GM06990 (cell line): ENCODE results near the gene EHMT2.

Experiments
- DNase-seq: peaks from one replicate; pipeline ENCODE4 v3.0.0-alpha.2; 2011; ENCODE audit not compliant: insufficient read length; ENCODE audit errors: extremely low read depth
- H3K27me3 ChIP-seq: replicated peaks from 2 replicates; pipeline ENCODE4 v1.6.0; 2011; ENCODE audit warnings: low read length; ENCODE audit not compliant: control insufficient read depth, insufficient read depth
- H3K36me3 ChIP-seq: 2 replicates; pipeline ENCODE4 v1.5.1; 2011; ENCODE audit warnings: low read length; ENCODE audit not compliant: control insufficient read depth, insufficient read depth
- H3K4me3 ChIP-seq: replicated peaks from 2 replicates; pipeline ENCODE4 v1.5.1; 2011; ENCODE audit warnings: low read depth, mild to moderate bottlenecking, control low read depth, low read length
- TF ChIP-seq, protein P1 (sequence below): IDR thresholded peaks from 2 replicates; pipeline ENCODE4 v1.5.1; 2011; ENCODE audit warnings: low read length, control low read depth, mild to moderate bottlenecking, inconsistent platforms; ENCODE audit not compliant: insufficient read depth, poor library complexity, severe bottlenecking

EHMT2 gene

DNA sequence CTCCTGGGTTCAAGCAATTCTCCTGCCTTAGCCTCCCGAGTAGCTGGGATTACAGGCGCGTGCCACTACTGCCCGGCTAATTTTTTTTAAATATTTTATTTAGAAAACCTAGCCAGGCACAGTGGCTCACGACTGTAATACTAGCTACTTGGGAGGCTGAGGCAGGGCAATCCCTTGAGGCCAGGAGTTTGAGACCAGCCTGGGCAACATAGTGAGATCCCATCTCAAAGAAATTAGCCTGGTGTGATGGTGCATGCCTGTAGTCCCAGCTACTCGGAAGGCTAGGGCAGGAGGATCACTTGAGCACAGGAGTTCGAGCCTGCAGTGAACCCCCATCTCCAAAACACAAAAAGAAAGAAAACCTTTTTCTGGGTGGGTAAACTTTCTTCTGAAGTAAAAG is 21.1 kb downstream of the EHMT2 start:
- DNase-seq = no peak
- TF ChIP-seq, protein P1, sequence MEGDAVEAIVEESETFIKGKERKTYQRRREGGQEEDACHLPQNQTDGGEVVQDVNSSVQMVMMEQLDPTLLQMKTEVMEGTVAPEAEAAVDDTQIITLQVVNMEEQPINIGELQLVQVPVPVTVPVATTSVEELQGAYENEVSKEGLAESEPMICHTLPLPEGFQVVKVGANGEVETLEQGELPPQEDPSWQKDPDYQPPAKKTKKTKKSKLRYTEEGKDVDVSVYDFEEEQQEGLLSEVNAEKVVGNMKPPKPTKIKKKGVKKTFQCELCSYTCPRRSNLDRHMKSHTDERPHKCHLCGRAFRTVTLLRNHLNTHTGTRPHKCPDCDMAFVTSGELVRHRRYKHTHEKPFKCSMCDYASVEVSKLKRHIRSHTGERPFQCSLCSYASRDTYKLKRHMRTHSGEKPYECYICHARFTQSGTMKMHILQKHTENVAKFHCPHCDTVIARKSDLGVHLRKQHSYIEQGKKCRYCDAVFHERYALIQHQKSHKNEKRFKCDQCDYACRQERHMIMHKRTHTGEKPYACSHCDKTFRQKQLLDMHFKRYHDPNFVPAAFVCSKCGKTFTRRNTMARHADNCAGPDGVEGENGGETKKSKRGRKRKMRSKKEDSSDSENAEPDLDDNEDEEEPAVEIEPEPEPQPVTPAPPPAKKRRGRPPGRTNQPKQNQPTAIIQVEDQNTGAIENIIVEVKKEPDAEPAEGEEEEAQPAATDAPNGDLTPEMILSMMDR = no peak
- no peak overlapping the region for H3K4me3 ChIP-seq
- peaks cover 10% of the 10 kb centered on the region for H3K36me3 ChIP-seq
- no peaks in the 10 kb centered on the region for H3K27me3 ChIP-seq

DNA sequence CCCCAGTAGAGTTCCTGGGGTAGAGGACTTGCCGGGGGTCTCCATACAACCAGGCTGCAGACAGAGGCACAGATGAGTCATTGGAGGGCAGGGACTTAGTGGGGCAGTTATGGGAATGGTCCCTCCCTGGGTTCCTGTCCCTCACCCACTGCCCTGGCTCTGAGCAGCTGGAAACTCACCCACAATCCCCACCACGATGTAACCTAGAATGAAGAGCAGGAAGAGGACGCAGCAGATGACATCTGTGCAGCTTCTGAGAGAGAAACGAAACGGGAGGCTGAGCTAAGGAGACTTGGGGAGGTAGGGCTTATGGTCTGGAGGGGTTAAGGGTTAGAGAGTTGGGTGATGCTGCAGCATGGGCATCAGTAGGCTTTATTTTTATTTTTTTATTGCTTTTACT is 21.6 kb downstream of the EHMT2 start:
- Histone ChIP-seq H3K36me3 (peaks cover 7% of the 10 kb centered on the region), H3K27me3 (no peaks in the 10 kb centered on the region), H3K4me3 (no peak overlapping the region)
- TF ChIP-seq, protein P1 = no peak
- DNase-seq = no peak

DNA sequence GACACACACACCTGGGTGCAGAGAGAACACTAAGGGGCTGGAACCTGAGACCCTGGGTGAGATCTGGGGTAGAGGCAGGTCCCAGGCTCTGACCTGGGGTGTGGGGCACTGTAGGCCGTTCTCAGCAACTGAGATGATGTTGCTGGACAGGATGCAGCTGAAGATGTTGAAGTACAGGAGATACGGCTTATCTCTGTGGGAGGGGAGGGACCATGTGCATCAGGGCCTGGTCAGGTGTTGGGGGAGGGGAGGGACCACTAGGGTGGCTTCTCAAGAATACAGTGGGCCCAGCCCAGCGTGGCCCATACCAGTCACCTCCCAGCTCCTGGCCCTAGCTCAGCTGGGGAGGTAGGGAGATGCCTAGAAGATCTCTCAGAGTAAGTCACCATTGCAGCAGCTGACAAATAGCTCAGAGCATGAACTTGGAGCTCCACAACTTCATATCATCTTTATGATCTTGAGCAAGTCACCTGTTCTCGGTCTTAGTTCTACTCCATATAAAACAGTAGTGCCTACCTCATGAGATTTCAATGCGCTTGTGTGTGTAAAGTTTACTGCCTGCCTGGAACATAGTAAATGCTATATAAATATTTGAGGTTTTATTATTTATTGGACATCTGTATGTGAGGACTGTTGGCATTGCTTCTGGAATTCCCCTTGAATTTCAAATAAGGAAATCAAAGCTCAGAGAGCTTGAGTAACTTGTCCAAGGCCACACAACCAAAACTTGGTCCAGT is 22.5 kb downstream of the EHMT2 start:
- TF ChIP-seq, protein P1 = no peak
- peaks cover 3% of the 10 kb centered on the region for H3K36me3 ChIP-seq
- DNase-seq = no peak
- no peaks in the 10 kb centered on the region; the same call in 1 of the 2 replicates for H3K27me3 ChIP-seq
- H3K4me3 ChIP-seq = no peak overlapping the region

DNA sequence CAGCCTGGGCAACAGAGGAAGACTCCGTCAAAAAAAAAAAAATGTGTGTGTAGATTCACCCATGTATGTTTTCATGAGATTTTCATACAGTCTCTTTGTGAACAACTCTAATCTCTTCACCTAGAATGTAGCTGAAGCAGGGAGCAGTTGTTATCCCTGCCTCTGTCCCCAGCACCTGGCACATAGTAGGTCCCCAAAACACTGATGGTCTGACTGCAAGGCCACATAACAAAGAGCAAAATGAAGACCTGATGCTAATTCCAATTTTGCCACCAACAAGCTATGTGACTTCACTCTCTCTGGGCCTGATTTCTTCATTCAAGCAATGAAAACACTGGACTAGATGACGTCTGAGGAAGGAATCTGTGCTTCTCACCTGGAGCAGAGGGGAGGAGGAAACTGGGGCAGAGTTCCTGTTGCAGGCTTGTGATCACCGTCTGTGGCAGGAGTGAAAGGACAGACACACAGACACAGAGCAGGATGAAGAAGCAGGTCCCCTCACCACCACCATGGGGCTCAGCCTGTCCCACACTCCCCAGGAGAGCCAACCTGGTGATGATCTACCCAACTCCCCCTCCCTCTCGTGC is 23.3 kb downstream of the EHMT2 start:
- Histone ChIP-seq H3K36me3 (no peaks in the 10 kb centered on the region), H3K4me3 (no peak overlapping the region), H3K27me3 (no peaks in the 10 kb centered on the region; the same call in 1 of the 2 replicates)
- no peak for DNase-seq
- TF ChIP-seq, protein P1 = no peak

DNA sequence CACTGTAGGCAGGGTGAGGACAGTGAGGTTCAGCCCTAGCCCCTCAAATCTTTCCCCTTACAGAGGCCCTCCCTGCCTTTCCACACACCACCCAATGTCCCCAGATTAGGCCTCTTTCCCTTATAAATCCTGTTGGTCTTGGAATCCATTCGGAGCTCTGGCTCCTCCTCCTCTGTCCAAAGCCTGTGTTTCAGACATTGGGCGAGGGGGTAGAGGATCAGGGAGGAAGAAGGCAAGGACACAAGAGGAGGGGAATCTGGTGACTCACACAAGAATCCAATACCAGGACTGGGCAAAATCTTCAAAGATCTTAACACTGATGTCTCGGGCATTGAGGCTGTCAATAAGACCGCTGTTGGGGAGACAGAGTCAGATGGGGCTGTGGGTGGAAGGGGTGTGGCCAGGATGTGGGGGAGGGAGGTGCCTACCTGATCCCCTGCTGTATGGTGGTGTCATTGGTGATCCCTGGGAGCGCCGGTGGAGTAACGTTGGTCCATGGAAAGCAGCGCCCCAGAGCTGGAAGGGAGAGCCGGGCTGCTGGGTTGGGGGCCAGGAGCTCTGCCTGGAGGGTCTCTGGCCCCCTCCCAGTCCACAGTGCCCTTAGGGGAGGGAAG is 26.3 kb downstream of the EHMT2 start:
- H3K4me3 ChIP-seq = no peak overlapping the region
- H3K36me3 ChIP-seq = no peaks in the 10 kb centered on the region
- no peaks in the 10 kb centered on the region; the same call in 1 of the 2 replicates for H3K27me3 ChIP-seq
- DNase-seq = no peak
- TF ChIP-seq, protein P1 = no peak
